Endometrial microvascular endothelial cells (primary cell): Measurements from ENCODE around the gene TNS4. TPM values are rescaled to one million over a fixed set of nuclear protein-coding genes. Genes with fewer than 3 reads are reported as not detected.

Source experiments
- in situ Hi-C: cut with HindIII; loops from 2 replicates; pipeline ENCODE4 v1.10.0; 2017; ENCODE audit warnings: low sequenced_read_pairs, low pct_unique_long_range_greater_than_20kb; ENCODE audit errors: inconsistent ontology term
- total RNA-seq: library from RNA; depleted of rRNA; stranded (reverse); fragments of >200 nt; gene quantifications from one replicate; pipeline ENCODE4 v1.2.3, GENCODE V29; 2015; ENCODE audit errors: inconsistent ontology term

Gene TNS4
- total RNA-seq, 1 donor from 2014 or later: not detected

DNA sequence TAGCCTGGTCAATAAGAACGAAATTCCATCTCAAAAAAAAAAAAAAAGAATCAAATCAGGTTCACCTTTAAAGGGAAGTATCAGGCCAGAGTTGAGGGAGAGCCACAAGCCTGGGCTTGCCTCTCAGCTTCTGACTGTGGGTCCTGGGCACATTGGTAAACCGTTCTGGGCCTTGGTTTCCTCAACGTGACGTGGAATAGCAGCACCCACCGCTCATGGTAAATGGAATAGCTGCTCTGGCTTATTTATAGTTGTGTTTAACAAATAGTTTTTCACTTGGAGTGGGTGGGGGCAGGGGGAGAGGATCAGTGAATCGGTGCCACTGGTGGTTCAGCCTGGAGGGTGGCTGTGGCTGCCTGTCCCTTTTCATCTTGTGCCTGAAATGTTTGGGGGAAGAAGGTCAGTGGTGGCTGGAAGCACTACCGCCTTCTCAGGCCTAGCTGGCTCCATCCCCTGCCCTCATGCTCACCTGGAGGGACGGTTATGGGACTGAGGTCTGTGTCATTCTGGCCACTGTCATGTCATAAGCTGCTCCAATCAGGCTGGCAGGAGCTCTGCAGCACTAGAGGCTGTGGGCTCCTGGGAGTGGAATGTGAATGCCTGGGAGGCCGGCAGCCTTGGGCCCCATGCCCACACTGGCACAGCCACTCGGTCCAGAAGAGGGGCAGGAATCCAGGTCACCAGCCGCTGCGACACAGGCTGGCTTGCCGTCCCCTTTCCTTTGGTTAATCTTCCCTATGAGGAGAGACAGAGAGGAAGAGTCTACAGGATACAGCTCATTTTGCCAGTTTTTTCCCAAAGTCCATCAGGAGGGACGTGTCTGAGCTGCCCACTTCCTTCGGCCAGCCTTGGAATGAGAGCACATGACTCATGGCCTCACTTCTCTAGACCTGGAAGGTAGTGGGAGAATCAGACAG lies 36.9 kb upstream of the TNS4 start:
- in situ Hi-C loops: no loop called here

- in situ Hi-C loops: no loop called here
Measured at GRCh38 chr17:40536295-40537171, 35.1 kb upstream of the TNS4 start.

DNA sequence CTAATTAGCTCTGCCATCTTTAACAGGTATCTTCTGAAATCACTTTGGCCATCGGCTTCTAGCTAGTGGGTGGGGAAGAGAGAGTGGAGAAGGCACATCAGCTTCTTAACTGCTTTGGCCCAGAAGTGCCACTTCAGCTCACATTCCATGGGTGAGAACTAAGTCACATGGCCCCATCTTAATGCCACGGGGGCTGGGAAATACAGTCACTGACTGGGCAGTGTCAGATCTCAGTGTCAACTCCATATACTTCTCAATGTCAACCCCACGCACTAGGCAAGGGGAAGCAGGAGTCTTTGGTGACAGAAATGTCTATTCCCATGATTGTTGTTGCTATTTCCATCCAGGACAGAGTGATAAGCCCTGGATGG lies 34.5 kb upstream of the TNS4 start:
- in situ Hi-C loops: no loop called here

DNA sequence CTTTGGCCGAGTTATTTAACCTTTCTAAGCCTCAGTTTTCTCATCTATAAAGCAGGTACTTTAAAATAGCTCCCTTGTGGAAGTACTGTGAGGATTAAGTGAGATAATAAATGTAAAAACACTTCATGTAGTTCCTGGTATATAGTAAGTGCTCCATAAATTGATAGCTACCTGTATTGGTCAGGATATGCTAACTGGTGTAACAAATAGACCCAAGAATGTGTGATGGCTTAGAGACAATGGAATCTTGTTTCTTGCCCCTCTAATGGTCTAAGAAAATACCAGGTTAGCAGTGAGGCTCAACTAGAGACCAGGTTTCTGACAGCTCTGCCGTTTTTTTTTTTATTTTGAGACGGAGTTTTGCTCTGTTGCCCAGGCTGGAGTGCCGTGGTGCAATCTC lies 34.0 kb upstream of the TNS4 start:
- in situ Hi-C loops: no loop called here

GRCh38 chr17:40534371-40535189 lies 33.2 kb upstream of the TNS4 start:
- in situ Hi-C loops: no loop called here

DNA sequence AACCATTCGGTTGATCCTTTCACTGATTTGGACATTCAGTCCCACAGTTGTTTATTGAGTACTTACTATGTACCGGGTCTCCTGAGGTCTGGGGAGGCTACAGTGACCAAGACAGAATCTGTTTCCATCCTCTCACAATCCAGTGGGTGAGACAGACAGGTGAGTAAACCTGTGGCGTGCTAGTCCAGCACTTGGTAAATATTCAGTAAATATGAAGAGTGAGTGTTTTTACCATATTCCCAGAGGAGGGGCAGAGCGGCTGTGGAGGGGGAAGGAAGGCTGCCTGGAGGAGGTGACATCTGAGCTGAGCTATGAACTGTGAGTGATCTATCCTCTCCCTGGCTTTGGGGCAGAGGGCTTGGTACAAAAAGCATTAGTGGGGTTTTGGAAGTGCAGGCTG lies 32.5 kb upstream of the TNS4 start:
- in situ Hi-C loops: no loop called here

GRCh38 chr17:40532520-40533253 lies 31.3 kb upstream of the TNS4 start:
- in situ Hi-C loops: no loop called here

DNA sequence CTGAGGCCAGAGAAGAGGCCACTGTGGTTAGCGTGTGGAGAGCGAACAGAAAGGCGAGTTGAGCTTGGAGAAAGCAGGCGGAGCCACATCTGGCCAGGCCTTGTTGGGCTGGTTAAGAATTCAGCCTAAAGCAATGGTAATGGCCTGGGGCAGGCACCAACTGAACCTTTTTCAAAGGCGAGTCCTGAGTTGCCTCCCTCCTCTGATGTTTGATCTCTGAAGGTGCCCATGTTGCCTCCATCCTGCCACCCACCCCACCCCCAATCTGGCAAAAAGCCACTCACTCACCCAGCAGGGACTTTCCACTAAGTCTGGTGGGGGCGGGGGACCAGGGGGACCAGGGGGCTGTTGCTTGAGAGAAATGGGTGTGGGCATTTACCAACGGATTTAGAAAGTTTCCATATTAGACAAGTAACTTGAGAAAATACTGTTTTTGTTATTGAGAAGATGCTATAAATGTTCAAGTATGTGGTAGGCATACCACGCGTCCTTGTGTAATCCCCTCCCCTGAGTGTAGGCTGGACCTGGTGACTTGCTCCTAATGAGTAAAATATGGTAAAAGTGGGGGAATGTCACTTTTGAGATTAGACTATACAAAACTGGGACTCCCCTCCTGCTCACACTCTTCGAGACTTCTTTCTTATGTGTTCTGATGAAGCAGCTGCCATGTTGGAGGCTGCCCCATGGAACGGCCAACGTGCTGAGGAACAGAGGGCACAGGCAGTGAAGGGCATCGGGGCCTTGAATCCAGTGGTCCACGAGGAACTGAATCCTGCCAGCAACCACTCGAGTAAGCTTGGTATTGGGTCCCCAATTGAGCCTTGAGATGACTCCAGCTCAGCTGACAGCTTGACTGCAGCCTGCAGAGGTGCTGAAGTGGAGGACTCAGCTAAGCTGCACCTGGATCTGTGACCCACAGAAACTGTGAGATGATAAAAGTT lies 29.9 kb upstream of the TNS4 start:
- in situ Hi-C loops: no loop called here

DNA sequence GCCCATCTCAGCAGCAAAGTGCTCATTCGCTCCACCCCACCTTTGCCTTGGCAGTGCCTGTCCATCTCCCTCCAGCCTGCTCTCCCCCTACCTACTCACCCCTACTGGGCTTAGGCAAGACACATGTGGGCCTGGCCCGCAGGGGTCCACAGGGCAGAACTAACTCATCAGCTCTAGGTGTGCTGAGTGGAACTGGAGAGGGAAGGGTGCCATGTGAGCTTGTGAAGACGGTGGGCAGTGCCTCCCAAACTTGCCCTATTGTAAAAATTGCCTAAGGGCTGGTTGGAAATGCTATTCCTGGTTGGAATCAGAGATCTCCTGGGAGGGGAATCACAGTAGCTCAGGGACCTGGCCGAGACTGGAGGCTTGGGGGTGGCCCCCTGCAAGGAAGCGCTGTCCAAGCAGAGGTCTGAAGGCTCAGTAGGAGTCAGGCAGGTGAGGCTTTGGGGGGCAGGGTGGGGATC lies 29.1 kb upstream of the TNS4 start:
- in situ Hi-C loops: no loop called here

DNA sequence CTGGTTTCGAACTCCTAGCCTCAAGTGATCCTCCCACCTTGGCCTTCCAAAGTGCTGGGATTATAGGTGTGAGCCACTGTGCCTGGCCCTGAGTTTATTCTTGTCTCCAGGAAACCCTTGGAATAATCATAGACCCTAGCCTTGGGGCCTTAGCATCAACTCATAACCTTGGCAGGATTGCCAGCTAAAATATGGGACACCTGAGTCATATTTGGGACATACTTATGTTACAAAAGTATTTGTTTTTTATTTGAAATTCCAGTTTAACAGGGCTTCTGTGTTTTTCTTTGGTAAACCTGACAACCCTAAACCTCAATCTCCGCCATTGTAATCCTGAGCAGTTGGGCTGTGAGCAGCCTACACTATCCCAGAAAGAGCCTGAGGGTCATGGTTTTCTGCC lies 28.6 kb upstream of the TNS4 start:
- in situ Hi-C loops: no loop called here

DNA sequence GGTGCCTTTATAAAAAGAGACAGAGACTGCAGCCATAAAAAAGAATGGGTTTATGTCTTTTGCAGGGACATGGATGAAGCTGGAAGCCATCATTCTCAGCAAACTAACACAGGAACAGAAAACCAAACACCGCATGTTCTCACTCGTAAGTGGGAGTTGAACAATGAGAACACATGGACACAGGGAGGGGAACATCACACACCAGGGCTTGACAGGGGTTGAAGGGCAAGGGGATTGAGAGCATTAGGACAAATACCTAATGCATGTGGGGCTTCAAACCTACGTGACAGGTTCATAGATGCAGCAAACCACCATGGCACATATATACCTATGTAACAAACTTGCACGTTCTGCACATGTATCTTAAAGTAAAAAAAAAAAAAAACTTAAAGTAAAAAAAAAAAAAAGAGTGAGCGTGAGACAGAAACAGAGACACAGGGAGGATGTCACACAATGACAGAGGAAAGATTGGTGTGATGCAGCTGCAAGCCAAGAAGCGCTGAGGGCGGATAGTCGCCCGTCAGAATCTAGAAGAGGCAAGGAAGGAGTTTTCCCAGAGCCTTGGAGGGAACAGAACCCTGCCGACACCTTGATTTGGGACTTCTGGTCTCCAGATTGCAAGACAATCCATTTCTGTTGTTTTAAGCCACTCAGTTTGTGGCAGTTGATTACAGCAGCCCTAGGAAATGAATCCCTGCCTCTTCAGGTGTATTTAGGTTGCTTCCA lies 27.4 kb upstream of the TNS4 start:
- in situ Hi-C loops: no loop called here

DNA sequence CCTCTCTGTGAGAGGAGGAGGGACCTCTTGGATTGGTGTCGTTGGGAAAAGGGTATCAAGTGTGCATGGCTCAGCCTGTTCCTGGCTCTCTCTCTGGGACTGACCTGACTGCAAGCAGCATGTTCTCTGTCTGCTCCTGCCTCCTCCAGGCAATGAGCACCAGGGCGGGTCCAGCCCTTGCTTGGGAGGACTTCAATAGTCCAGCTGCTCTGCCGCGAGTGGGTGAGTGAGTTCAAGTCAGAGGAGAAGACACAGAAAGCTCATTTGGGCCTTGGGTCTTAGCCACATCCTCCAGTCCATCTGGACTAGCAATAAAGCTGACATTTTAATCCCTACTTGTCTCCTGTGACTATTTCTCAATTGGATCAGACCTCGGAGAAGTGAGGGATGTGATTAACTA lies 25.2 kb upstream of the TNS4 start:
- in situ Hi-C loops: no loop called here

GRCh38 chr17:40525294-40525693 lies 23.9 kb upstream of the TNS4 start:
- in situ Hi-C loops: no loop called here

DNA sequence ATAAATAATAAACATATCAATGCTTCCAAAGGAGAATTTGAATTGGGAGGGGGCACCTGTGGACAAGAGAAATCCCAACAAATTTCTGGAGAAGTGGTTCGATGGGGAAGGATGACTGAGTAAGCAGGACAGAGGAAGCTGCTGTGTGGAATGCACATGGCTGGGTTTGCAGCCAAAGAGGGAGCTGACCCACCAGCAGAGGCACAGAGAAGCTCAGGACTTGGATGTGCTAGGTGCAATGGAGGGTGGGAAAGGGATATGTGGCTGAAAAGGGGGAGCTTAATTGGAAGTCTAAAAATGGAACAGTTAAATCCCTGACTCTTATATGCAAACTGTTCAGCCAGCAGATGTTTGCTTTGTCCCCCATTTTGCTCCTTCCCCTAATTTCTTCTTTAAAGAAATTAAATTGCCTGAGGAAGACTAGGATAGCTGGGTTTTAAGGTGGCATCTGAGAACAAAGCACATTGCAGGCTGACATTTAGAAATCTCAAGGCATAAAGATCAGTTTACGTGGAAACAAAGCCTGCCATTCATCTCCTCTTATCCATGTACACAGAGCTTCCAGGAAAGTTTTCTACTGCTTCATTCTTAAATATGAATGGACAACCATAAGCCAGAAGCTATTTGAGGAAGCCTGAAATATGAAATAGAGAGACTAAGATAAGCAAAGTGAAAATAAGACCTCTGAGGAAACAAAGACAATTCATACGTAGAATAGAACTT lies 23.0 kb upstream of the TNS4 start:
- in situ Hi-C loops: no loop called here

GRCh38 chr17:40522961-40523310 lies 21.5 kb upstream of the TNS4 start:
- in situ Hi-C loops: no loop called here

GRCh38 chr17:40522250-40522960 lies 21.0 kb upstream of the TNS4 start:
- in situ Hi-C loops: no loop called here
